Left lung (tissue), 10 donors: Measurements from ENCODE around the gene NEK8. TPM values are rescaled to one million over a fixed set of nuclear protein-coding genes. Genes with fewer than 3 reads are reported as not detected.

ENCODE experiments used
- ATAC-seq: fragments of 200-7000 bp; cut with Tn5 transposase; one replicate; pipeline ENCODE4 v1.9.1; 2020; ENCODE audit warnings: moderate library complexity
- DNase-seq, 4 donors: peaks; one replicate each; pipeline ENCODE4 v3.0.0-alpha.2; 2013 to 2020
- H3K27ac ChIP-seq, 2 donors: fragments of 200-600 bp; sonication (generic) in 1 of 2; one replicate each; pipeline versions ENCODE4 v1.5.0 to v1.8.0; 2020 to 2021
- H3K27me3 ChIP-seq, 2 donors: fragments of 200-600 bp; sonication (generic) in 1 of 2; one replicate each; pipeline versions ENCODE4 v1.5.0 to v1.8.0; 2020 to 2021
- H3K36me3 ChIP-seq, 2 donors: fragments of 200-600 bp; sonication (generic) in 1 of 2; one replicate each; pipeline versions ENCODE4 v1.5.0 to v1.8.0; 2020 to 2021
- H3K4me1 ChIP-seq, 2 donors: fragments of 200-600 bp; one replicate each; pipeline ENCODE4 v1.8.0; 2021
- H3K4me3 ChIP-seq, 2 donors: fragments of 200-600 bp; sonication (generic) in 1 of 2; one replicate each; pipeline versions ENCODE4 v1.5.0 to v1.8.0; 2020 to 2021; ENCODE audit warnings: mild to moderate bottlenecking in 1 of 2
- H3K9me3 ChIP-seq, 2 donors: fragments of 200-600 bp; sonication (generic) in 1 of 2; one replicate each; pipeline versions ENCODE4 v1.5.0 to v1.8.0; 2020 to 2021
- CTCF ChIP-seq, 2 donors: fragments of 200-600 bp; sonication (generic) in 1 of 2; IDR thresholded peaks; one replicate each; pipeline versions ENCODE4 v1.5.0 to v1.8.0; 2021; ENCODE audit warnings: antibody characterized with exemption in 2 of 2
- intact Hi-C, 2 donors: fragments of 100-400 bp; cut with DNase I; formaldehyde crosslinking; loops; one replicate each; pipeline versions ENCODE4 v1.11.2 to v1.14.2; 2022
- polyA plus RNA-seq, 6 donors: library from polyadenylated mRNA; unstranded; fragments of 120-200 nt; gene quantifications; one replicate each; pipeline ENCODE4 v1.2.1, GENCODE V29; 2013; ENCODE audit not compliant: insufficient read length in 6 of 6
- total RNA-seq, 2 donors: library from RNA; stranded (reverse); fragmentation: NEBNext Ultra II Directional; extraction: Animal tissue kit (Norgen Biotek cat#: 25700); gene quantifications; one replicate each; pipeline ENCODE4 v1.2.1, GENCODE V29; 2021
- donor health status: DM: no; HTN: yes; CAD: no.
- donor health status: DM: no; HTN: no; CAD: no.

The NEK8 gene
- total and polyA plus RNA-seq, 8 donors, result 5.6 to 8.1 (median 7.2) TPM

- no peak for TF ChIP-seq CTCF (IDR thresholded peaks at IDR 0.05)
- ATAC-seq (peak; percentile 48), DNase-seq (peak; percentile 74 to 92 (median 79))
- peaks cover 0 to 39% of the 10 kb centered on the region in 2 donors for H3K36me3 ChIP-seq
- peak within 1 kb of the TSS; percentile 64 to 72 for H3K4me3 ChIP-seq
- intact Hi-C loops, result no loop called here
- H3K9me3 ChIP-seq, result no peaks in the 10 kb centered on the region
- peaks cover 31 to 78% of the 10 kb centered on the region in 2 donors for H3K4me1 ChIP-seq
- no peaks in the 10 kb centered on the region for H3K27me3 ChIP-seq
- peak within 1 kb of the TSS; percentile 94 to 97 for H3K27ac ChIP-seq
Observed at GRCh38 chr17:28726226-28726626, 2.4 kb upstream of the NEK8 start, which contains the start of gene TLCD1. TSS of gene TLCD1 (minus strand) at chr17:28726233. CDS start at chr17:28726097, 136 bp downstream.

DNA sequence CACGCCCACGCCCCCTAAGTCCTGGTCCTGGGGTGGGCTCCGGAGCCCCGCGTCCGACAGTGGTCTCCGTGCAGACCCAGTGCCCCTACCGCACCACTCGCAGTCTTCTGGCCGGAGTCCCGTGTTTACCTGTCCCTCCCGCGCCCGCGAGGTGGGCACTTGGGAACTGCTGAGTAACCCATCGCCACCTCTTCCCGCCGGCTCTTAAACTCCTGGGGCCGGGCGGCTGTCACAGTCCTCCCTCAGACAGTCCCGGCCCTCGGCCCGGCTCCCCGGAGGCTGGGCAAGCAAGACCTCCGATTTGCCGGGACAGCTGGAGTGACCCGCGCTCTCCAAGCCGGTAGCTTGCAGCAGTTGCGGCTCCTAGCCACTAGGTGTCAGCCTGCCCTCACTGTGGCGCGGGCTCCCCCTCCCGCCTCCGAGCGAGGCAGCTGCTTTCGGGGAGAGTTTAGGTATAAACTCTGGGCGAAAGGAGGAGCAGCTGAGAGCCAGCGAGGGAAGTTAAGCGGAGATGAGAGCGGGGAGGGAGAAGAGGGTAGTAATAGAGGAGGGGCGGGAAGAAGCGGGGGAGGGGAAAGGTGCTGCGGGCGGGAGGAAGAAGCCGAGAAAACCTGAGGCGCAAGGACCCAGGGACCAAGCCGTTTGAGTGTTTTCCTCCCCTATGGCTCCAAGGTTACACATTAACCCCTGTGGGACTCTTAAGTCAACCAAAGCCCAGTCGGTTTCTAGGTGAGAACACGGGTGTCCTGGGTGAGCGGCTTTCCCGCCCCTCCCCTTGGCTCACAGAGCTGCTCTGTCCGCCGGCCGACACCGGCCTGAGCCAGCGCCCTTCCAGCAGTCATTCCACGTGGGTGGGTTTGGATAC is 1.7 kb upstream of the NEK8 start:
- ATAC-seq (peak; percentile 80), DNase-seq (peak; percentile 94 to 99 (median 96))
- peak overlapping the region; percentile 64 to 72 for H3K4me3 ChIP-seq
- H3K27ac ChIP-seq, result peak overlapping the region; percentile 94 to 97
- H3K36me3 ChIP-seq, result peaks cover 0 to 33% of the 10 kb centered on the region in 2 donors
- intact Hi-C loops, result no loop called here
- peaks cover 26 to 72% of the 10 kb centered on the region in 2 donors for H3K4me1 ChIP-seq
- H3K27me3 ChIP-seq, result no peaks in the 10 kb centered on the region
- H3K9me3 ChIP-seq, result no peaks in the 10 kb centered on the region
- TF ChIP-seq CTCF (IDR thresholded peaks at IDR 0.05), result peak; percentile 98 to 100

GRCh38 chr17:28729950-28730330 is 1.4 kb downstream of the NEK8 start:
- H3K4me1 ChIP-seq, result peaks cover 13 to 41% of the 10 kb centered on the region in 2 donors
- intact Hi-C loops, result no loop called here
- no peak for TF ChIP-seq CTCF (IDR thresholded peaks at IDR 0.05)
- DNase-seq (no peak), ATAC-seq (no peak)
- H3K27me3 ChIP-seq, result no peaks in the 10 kb centered on the region
- no peak overlapping the region for H3K4me3 ChIP-seq
- no peaks in the 10 kb centered on the region for H3K9me3 ChIP-seq
- peaks cover 0 to 2% of the 10 kb centered on the region in 2 donors for H3K36me3 ChIP-seq
- no peak overlapping the region for H3K27ac ChIP-seq

GRCh38 chr17:28733346-28733745 is 4.8 kb downstream of the NEK8 start:
- peaks cover 0 to 11% of the 10 kb centered on the region in 2 donors for H3K4me1 ChIP-seq
- H3K4me3 ChIP-seq, result no peak overlapping the region
- DNase-seq (no peak), ATAC-seq (no peak)
- H3K27me3 ChIP-seq, result no peaks in the 10 kb centered on the region
- H3K27ac ChIP-seq, result no peak overlapping the region
- H3K36me3 ChIP-seq, result peaks cover 0 to 4% of the 10 kb centered on the region in 2 donors
- no peak for TF ChIP-seq CTCF (IDR thresholded peaks at IDR 0.05)
- H3K9me3 ChIP-seq, result no peaks in the 10 kb centered on the region
- intact Hi-C loops, result no loop called here

DNA sequence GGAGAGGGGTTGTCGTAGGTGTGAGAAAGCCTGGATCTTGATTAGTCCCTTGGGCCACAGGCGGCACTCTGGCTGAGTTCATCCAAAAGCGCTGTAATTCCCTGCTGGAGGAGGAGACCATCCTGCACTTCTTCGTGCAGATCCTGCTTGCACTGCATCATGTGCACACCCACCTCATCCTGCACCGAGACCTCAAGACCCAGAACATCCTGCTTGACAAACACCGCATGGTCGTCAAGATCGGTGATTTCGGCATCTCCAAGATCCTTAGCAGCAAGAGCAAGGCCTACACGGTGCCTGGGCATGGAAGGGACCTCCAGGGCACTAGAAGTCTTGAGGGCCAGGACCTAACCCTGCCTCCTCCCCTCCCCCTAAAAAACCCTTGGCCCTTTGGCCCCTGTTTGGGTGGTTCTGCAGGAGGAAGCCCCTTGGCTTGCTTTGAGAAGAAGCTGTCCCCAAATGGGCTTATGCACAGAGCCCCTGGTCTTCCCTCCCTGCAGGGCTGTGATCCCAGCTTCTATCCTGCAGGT is 6.2 kb downstream of the NEK8 start:
- intact Hi-C loops, result no loop called here
- no peak for ATAC-seq
- Histone ChIP-seq H3K27ac (no peak overlapping the region), H3K9me3 (no peaks in the 10 kb centered on the region), H3K36me3 (peaks cover 0 to 4% of the 10 kb centered on the region in 2 donors), H3K4me1 (peaks cover 0 to 2% of the 10 kb centered on the region in 2 donors), H3K27me3 (no peaks in the 10 kb centered on the region), H3K4me3 (no peak overlapping the region)
- no peak for DNase-seq
- TF ChIP-seq CTCF (IDR thresholded peaks at IDR 0.05), result no peak
